TTC549 (cell line): Measurements from ENCODE around the gene CDC42EP5.

Source experiments
- FAIRE-seq: peaks from 2 replicates; lab custom pipeline; 2012; peaks lifted over from hg19 to GRCh38; lab: Jason Lieb, UNC

CDC42EP5 gene

DNA sequence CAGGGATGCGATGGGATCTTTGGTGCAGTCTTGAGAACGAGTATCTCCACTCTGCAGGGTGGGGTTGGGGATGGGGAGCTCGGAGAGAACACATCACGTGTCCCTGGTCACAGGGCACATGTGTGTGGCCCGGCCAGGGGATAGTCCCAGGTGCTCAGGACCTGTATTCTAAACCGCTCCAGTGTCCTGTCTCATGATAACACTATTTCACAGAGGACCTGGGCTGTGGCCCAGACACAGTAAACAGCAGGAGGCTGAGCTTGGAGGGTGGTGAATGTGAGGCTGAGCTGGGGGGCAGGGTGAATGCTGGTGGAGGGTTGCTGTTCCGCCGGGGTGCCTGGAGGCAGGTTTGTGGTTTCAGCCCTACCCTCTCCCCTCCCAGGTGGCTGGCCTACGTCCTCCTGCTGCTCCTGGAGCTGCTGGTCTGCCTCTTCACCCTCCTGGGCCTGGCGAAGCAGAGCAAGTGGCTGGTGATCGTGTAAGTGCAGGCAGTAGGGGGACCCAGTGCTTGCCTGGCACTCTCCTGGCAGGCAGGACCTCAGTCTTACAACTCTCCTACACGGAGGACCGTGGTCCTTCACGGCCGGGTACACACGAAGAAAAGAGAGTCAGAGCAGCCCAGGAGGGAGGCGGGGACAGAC lies 46.7 kb downstream of the CDC42EP5 start:
- no peak for FAIRE-seq

DNA sequence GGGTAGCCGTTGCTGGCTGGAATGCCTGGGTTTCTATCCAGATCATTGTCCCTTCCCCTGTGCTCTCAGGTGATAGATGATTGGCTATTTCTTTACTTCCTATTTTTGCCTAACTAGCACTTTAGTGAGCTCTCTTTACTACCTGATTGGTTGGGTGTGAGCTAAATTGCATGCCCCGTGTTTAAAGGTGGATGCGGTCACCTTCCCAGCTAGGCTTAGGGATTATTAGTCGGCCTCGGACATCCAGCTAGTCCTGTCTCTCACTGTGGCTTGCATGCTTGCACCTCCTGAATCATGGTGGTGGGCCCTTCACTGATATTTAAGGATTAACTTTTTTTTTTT lies 47.7 kb downstream of the CDC42EP5 start:
- FAIRE-seq = no peak

DNA sequence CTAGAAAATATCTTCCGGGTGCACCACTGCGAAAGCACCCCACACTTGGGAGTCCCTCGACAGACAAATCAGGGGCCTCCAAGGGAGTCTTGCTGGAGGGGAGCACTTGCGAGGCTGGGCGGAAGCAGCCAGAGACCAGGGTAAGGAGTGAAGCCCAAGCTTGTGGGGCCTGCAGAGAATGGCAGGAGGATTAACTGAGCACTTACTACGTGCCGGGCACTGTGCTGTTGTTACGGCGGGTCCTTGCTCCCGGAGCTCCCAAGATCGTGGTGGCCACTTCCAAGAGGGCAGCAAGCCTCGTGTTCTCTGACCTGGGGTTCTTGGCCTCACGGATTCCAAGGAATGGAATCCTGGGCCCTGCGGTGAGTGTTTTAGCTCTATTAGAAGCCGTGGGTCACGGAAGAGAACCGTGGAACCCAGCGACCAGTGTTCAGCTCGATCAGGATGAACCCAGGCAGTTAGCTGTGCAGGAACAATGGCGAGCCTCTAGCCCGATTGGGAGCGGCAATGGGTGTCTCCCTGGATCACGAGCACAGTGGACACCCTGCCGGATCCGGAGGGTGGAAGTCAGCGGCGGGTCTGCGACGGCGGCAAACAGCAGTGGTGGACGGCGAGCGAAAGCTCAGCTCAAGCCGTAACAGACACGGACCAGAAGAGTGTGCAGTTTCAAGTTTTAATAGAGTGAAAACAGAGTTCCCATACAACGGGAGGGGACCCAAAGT lies 48.3 kb downstream of the CDC42EP5 start:
- no peak for FAIRE-seq

DNA sequence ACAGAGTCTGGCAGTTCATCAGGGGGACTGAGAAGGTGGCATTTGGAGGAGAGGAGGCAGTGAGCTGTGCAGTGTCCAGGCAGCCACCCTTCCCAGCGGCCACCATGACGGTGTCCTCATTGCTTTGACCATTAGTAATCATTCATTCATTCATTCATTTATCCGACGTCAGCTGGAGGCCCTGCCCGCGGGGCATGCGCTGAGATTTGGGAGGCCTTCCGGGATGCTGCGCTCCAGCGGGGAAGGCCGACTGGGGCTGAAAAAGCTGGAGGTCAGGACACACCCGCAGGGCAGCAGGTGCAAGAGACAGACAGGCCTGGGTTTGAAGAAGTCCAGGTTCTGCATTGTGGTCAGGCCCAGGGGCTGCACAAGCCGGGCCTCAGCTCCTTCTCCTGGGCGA lies 48.9 kb downstream of the CDC42EP5 start:
- no peak for FAIRE-seq

DNA sequence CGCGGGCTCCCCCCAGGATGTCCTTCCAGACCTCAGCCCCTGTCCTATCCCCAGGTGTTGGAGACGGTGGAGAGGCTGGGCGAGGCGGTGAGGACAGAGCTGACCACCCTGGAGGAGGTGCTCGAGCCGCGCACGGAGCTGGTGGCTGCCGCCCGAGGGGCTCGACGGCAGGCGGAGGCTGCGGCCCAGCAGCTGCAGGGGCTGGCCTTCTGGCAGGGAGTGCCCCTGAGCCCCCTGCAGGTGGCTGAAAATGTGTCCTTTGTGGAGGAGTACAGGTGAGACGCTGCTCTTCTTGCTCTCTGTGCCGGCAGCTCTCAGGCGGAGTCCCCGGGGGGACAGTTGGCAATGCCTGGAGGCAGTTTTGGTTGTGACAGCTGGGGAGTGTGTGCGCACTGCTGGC lies 51.0 kb downstream of the CDC42EP5 start:
- no peak for FAIRE-seq

DNA sequence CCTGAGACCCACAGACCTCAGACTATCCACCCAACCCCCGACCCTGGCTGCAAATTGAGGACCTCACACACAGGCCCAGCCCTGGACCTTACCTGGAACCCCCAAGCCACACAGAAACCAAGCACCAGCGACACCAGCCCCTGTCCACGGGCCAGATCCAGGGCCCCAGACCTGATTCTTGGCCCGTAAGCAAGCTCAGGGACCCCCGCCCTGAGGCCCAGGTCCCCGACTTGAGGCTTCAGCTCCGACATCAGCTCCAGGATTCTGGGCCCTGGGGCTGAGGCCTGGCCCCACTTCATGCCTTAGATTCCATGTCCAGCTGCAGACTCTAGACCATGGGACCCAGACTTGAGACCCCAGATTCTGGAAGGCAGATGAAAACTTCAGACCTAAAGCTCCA lies 51.6 kb downstream of the CDC42EP5 start:
- FAIRE-seq = no peak

DNA sequence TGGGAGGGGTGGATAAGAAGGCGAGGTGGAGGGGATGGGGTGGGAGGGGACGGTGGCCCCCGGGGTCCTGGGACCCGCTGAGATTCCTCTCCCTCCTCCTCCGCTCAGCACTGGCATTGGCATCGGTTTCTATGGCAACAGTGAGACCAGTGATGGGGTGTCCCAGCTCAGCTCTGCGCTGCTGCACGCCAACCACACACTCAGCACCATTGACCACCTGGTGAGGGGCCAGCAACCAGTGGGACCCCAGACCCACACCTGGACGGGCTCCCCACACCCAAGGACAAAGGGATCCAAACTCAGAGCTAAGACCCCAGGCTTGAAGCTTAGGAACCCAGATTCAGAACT lies 52.0 kb downstream of the CDC42EP5 start:
- FAIRE-seq = no peak

DNA sequence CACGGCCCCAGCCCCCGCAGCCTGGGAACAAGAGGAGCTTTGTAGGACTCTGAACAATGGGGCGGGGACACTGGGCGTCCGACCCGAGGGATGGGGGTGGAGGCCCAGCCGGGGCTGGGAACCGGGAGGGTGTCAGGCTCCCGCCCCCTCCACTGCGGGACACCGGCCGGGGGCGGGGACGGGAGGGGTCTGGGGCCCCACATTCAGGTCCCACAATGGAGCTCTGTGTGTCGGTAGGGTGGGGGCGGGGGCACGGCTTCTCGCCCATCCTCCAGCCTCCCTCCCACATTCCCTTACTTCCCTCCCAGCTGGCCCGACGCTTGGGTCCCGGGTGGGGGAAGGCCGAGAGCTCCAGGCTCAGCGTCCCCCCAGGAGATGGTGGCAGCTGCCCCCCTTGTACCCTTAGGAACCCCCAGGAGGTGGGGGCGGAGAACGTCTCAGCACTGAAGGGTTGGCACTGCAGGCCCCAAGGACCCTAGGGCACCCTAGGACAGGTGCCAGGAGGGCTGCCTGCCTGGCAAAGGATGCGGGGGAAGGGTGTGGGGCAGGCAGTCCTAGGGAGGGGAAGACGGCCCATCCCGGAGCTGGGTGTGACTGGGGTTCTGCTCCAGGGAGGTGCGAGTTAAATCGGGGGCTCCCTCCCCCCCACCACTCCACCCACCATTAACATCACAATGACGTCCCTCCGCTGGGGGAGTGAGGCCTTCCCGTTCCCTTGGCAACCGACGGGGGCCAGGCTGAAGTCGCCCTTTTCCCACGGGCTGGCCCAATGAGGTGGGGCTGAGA lies 52.5 kb downstream of the CDC42EP5 start:
- FAIRE-seq = no peak

DNA sequence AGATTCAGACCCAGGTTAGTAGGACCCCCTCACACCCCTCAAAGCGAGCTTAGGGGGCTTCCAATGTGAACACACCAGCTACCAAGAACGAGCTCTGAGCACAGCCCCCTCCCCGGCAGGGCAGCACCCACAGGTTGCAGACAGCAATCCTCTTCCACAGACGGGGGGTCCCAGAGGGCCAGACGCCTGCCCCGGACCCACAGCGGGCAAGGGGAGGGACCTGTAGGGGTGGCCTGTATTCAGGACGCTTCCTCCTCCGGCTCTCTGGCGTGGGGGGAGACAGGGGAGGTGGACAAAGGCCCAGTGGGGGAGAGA lies 53.1 kb downstream of the CDC42EP5 start:
- no peak for FAIRE-seq

DNA sequence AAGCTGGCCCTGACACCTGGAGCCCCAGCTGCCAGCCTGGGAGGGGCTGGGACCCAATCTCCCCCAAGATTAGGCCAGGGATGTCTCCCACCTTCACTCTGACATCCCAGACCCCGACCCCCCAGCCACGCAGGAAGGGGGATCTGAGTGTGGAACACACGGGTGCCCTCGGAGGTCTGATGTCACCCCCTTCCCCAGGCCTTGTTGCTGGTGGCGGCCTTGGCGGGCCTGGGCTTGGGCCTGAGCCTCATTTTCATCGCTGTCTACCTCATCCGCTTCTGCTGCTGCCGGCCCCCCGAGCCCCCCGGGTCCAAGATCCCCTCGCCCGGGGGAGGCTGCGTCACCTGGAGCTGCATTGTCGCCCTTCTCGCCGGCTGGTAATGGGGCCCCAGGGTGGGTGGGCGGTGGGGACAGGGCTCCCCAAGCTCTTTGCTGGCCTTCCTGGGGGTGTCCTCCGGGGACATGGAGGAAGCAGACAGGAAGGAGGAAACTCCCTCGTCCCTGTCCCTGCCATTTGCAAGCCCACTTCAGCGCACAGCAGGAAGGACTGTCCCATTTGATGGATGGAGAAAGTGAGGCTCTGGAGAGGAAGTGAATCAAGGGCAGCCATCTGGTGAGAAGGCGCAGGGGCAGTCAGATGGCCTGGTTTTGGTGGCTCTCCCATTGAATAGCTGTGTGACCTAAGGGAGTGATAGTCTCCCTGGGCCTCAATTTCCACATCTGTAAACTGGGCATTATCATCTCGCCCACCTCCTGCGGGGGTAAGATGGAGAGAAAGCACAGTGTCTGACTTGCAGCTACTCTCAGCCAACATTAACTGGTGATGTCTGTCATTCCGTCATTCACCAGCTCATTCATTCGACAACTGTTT lies 53.9 kb downstream of the CDC42EP5 start:
- FAIRE-seq = no peak

DNA sequence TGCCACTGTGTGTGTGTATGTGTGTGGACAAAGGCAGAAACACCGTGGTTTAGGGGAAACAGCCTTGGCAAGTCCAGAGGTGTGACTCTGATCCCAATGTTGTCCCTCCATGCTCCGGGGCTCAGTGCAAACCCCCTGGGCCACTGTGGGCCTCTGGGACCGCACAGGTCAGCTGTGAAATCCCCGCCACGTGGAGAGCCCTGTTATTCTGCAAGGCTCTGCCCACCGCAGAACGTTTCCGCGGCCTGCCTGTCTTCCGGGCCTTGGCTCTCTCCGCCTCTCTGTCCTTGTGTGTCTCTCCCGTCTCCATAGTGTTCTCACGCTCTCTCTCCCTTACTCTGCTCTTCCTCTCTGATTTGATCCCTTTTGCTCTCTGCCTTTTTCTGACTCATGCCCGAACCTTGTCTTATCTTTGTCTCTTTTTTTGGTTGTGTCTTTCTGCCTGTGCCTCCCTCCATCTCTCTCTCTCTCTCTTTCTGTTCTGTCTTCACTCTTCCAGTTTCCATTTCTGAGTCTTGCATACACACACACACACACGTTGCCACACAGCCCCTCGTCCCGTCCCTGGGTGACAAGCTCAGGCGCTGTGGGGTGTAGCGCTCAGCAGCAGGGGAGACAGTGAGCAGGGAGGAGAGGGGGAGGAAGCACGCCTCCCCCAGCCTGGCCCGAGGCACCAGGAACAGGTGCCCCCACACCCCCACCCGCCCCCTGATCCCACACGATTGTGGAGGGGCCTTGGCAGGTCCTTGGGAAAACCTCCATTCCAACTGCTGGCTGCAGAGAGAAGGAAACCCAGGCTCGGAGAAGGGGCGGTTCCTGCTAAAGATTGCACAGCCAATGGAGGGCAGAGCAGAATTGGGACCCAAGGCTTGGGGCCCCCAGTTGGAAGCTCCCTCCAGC lies 54.8 kb downstream of the CDC42EP5 start:
- no peak for FAIRE-seq

DNA sequence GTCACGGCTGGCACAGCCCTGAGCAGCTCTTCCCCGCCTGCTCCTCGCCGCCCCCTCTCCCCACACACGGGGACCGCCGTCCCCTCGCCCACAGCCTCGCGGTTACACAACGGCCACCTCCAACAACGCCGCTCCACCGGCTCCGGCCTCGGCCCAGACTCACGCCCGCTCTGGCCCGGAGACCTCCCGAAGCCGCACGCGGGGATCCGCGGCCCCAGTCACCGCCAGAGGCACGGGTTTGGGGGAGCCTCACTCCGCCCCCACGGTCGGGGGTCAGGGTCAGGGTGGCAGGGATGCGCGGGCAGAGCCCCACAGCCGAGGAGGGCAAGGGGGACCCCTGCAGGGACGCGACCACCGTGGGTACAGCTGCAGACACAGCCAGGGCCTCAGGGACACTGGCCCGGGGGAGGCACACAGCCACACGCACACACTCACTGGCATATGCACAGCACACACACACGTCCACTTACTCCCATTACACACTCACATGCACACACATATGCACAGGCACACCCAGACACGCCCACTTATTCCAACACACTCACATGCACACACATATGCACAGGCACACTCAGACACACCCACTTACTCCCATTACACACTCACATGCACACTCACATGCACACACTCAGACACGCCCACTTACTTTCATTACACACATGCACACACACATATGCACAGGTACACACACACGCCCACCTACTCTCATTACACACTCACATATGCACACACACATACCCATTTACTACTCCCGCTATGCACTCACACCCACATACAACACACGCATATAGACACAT lies 56.2 kb downstream of the CDC42EP5 start:
- no peak for FAIRE-seq

DNA sequence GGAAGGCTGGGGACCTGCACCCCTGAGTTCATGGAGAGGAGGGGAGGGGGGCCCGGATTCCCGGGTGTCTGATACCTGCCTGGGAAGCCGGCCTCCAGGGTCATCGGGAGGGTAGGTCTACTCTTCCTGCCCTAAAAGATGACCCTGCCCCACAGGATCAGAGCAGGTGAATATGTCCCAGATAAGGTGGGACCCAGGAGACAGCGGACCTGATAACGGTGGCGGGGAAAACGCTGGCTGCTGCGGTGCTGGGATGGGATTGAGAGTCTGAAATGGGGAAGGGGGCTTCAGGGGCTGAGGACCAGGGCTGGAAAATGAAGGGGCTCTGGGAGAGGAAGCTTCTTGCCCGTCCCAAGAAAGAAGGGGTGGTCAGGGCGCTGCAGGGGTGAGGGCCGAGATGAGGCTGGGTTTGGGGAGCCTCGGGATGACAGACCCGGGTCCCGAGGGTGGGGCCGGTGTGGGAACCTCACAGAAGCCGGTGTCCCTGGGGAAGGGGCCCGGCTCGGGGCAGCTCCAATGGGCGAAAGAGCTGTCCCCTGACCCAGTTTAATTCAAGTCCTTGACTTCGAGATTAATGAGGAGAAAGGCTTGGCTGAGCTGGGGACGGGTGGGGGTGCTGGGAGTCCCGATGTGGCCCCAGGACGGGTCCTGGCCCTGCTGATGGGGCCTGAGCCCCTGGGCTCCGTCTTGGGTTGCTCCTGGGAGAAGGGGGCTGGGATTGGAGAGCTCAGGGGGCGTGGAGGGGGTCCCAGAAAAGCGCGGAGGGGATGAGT lies 57.0 kb downstream of the CDC42EP5 start:
- no peak for FAIRE-seq

DNA sequence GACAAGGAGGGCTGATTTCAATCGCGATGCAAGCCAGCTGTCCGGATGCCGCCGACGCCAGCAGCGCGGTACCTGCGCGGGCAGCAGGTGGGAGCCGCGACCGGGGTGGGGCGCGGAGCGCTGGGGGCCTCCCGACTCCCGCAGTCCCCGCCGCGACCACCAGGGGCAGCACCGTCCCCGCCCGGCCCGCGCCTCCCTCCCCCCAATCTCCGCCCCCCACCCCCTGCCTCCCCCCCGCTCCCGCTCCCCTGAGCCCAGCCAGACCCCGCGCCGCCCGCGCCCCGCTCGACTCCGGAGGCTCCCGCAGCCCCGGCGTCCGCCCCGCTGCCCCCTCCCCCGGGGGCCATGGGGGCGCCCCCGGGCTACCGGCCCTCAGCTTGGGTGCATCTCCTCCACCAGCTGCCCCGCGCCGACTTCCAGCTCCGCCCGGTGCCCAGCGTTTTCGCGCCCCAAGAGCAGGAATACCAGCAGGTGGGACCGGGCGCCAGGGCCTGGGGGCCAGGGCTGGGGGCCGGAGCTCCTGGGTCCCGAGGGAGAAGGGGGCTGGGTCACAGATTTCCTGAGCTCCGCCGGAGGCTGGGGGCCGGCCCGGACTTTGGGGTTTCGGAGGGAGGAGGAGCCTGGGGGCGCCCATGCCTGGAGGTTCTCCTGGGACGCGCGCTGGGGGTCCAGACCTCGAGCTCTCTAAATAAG lies 57.7 kb downstream of the CDC42EP5 start, which contains the start of gene TTYH1:
TSS of gene TTYH1 (plus strand) at position 257 of the 693 bp plus-strand sequence. CDS start at position 346, 89 bp downstream.
- FAIRE-seq = no peak
